Ishikawa (cell line): ENCODE results near the gene MYLK.

ENCODE experiments used
- CEBPB ChIP-seq: IDR thresholded peaks from 2 replicates; pipeline ENCODE4 v1.6.1; 2012
- EGR1 ChIP-seq: IDR thresholded peaks from 2 replicates; pipeline ENCODE4 v1.6.1; 2012
- EP300 ChIP-seq: IDR thresholded peaks from 2 replicates; pipeline ENCODE4 v1.6.1; 2012; ENCODE audit warnings: borderline replicate concordance
- FOXM1 ChIP-seq: IDR thresholded peaks from 2 replicates; pipeline ENCODE4 v1.6.1; 2012; ENCODE audit warnings: low read depth, borderline replicate concordance
- MAX ChIP-seq: IDR thresholded peaks from 2 replicates; pipeline ENCODE4 v1.6.1; 2012
- RAD21 ChIP-seq: IDR thresholded peaks from 2 replicates; pipeline ENCODE4 v1.6.1; 2012; ENCODE audit warnings: low read depth
- REST ChIP-seq: IDR thresholded peaks from 2 replicates; pipeline ENCODE4 v1.6.1; 2012; ENCODE audit warnings: low read depth, mild to moderate bottlenecking
- TAF1 ChIP-seq: IDR thresholded peaks from 2 replicates; pipeline ENCODE4 v1.6.1; 2012; ENCODE audit warnings: low read depth, mild to moderate bottlenecking
- USF1 ChIP-seq: IDR thresholded peaks from 2 replicates; pipeline ENCODE4 v1.6.1; 2012

GRCh38 chr3:123847209-123847608 is 36.9 kb downstream of the MYLK start:
- TF ChIP-seq FOXM1 (no peak), TAF1 (no peak), RAD21 (no peak), MAX (no peak), EGR1 (no peak), USF1 (no peak), CEBPB (no peak), EP300 (no peak), REST (no peak)
